Measurements from ENCODE around the gene STARD3.

The STARD3 gene

GRCh38 chr17:39621523-39622379, 15.2 kb upstream of the STARD3 start:
- DNase-seq, result peak; percentile 84

- DNase-seq, result peak; percentile 61
These were observed 14.5 kb upstream of the STARD3 start for GRCh38 chr17:39622380-39623006.

- peak; percentile 43 for DNase-seq
These were observed 13.5 kb upstream of the STARD3 start for GRCh38 chr17:39623356-39623950.

DNA sequence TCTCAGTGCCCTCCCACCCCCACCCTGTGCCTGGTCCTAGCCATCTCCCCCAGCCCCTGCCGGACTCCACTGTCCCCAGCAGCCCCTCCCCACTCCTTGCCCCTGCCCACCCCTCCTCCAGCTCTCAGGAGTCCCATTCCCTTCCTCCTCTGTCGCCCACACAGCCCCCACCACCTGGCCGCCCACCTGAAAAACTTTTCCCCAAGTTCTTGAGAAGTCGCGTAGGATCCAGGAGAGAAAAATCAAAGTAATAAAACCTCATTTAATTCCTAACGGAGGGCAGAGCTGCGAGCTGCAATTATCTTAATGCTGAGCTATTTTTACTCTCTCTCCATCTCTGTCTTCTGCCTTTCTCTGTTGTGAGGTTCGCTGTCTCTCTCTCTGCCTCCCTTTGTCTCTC, 12.6 kb upstream of the STARD3 start:
- no peak for DNase-seq

- no peak for DNase-seq
These were observed 11.7 kb upstream of the STARD3 start for GRCh38 chr17:39625198-39625785.

GRCh38 chr17:39626171-39627046, 10.5 kb upstream of the STARD3 start, which contains the start of gene PPP1R1B:
PPP1R1B (plus strand) TSS chr17:39626952; CDS start chr17:39627393, 441 bp downstream.
- DNase-seq, result no peak

DNA sequence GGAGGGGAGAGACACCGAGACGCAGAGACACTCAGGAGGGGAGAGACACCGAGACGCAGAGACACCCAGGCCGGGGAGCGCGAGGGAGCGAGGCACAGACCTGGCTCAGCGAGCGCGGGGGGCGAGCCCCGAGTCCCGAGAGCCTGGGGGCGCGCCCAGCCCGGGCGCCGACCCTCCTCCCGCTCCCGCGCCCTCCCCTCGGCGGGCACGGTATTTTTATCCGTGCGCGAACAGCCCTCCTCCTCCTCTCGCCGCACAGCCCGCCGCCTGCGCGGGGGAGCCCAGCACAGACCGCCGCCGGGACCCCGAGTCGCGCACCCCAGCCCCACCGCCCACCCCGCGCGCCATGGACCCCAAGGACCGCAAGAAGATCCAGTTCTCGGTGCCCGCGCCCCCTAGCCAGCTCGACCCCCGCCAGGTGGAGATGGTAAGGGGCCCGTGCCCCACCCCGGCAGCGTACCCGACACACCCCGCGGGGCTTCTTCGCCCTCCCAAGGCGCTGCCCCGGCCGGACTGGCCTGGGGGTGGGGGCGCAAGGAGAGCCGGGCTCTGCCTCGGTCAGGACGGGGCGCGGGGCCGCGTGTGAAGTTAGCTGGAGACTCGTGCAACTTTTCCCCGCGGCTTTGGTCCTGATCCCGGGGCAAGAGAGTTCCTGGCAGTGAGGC, 9.8 kb upstream of the STARD3 start:
- DNase-seq, result no peak

GRCh38 chr17:39627712-39628516, 9.0 kb upstream of the STARD3 start:
- no peak for DNase-seq

GRCh38 chr17:39628655-39629493, 8.1 kb upstream of the STARD3 start:
- DNase-seq, result no peak

- no peak for DNase-seq
These were observed 7.5 kb upstream of the STARD3 start for GRCh38 chr17:39629494-39629880.

DNA sequence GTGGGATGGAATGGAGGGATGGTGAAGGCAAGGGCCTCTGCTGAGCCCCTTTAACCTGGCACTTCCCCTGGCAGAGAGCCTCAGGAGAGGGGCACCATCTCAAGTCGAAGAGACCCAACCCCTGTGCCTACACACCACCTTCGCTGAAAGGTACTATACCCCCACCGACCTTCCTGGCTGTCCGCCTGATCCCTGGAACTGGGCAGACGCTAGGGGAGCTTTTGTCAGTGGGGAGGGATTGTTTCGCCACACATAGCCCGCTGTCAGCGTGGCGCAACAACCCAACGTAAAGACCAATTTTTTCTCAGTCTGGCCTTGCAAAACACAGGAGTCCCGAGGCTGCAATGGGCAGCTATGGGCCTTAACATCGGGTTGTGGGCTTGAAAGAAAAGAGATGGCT, 7.0 kb upstream of the STARD3 start:
- no peak for DNase-seq

DNA sequence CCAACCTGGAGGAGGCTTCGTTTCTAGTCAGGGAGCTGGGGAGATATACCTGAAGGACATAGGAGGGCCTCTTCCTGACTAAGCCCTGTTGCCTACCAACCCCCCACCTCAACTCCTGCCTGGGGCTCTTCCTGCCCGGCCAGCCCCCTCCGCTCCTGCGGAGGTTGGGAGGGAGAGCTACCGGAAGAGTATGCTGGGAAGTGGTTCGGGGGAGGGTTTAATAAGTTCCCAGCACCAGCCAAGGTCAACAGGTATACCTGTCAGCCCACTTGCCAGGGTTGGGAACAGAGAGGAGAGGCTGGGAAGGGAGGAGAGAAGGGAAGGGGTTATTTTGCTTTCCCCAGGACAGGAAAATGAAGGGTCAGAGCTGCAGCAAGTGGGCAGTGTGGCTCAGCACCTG, 5.5 kb upstream of the STARD3 start:
- no peak for DNase-seq

- DNase-seq, result no peak
These were observed 4.6 kb upstream of the STARD3 start for GRCh38 chr17:39632153-39632941.

- no peak for DNase-seq
These were observed 3.3 kb upstream of the STARD3 start for GRCh38 chr17:39633570-39634183.

- DNase-seq, result peak; percentile 44
These were observed 2.5 kb upstream of the STARD3 start for GRCh38 chr17:39634384-39634871.

DNA sequence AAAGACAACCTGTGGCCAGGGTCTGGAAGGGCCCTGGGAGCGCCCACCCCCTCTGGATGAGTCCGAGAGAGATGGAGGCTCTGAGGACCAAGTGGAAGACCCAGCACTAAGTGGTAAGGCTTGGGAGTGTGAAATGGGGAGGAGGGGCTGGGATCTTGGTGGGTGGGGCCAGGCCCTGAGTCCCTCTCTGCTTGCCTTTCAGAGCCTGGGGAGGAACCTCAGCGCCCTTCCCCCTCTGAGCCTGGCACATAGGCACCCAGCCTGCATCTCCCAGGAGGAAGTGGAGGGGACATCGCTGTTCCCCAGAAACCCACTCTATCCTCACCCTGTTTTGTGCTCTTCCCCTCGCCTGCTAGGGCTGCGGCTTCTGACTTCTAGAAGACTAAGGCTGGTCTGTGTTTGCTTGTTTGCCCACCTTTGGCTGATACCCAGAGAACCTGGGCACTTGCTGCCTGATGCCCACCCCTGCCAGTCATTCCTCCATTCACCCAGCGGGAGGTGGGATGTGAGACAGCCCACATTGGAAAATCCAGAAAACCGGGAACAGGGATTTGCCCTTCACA, 1.2 kb upstream of the STARD3 start:
- no peak for DNase-seq

- DNase-seq, result no peak
These were observed 387 bp upstream of the STARD3 start for GRCh38 chr17:39636587-39636926.

DNA sequence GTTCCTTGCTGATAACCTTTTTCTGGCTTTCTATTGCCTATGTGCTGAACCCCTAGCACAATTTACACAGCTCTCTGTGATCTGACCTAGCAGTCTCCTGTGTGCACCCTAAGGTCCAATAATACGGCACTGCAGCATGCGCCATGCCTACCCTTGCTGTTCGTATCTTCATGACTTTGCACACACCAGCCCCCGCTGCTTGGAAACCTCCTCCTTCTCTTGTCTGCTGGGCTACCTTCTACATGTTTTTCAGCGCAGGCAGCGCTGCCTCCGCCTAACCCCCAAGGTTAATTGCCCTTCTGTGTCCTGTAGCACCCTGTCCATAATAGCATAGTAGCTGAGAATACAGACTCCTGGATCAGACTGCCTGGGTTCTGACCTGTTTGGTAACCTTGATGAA, 1.4 kb downstream of the STARD3 start:
- no peak for DNase-seq

Measured in SHP77 treated with DMSO at 0.1 percent for 48 hours (cell line).